ENCODE results near the gene ORC2. TPM values are rescaled to one million over a fixed set of nuclear protein-coding genes. Genes with fewer than 3 reads are reported as not detected.

The ORC2 gene
- total RNA-seq: 10.8 and 12.2 TPM in 2 replicates

GRCh38 chr2:200963124-200963917 is at the start of gene ORC2:
Gene ORC2, minus strand, starts transcription at chr2:200963660. Its CDS starts 5,537 bp downstream, at chr2:200958123.

GRCh38 chr2:200888704-200889625 is 74.5 kb downstream of the ORC2 start, which contains the start of the genes NIF3L1 and PPIL3:
Gene NIF3L1, plus strand, starts transcription at chr2:200889371. Its CDS starts 2,573 bp downstream, at chr2:200891944.
Gene PPIL3, minus strand, starts transcription at chr2:200889077. Its CDS starts 1,462 bp downstream, at chr2:200887615.

GRCh38 chr2:200864176-200865034 is 99.1 kb downstream of the ORC2 start, which contains the start of gene CLK1:
Gene CLK1, minus strand, starts transcription at chr2:200864658. Its CDS starts 2,796 bp downstream, at chr2:200861862.

Other genes starting within 250 kb of the ORC2 start
- 2,052 and 2,136 TPM in 2 replicates for gene BZW1, start 151.8 kb downstream of the ORC2 start, total RNA-seq
- gene CLK1, start 99.0 kb downstream of the ORC2 start, total RNA-seq: 75.2 and 93.4 TPM in 2 replicates
- 50.3 and 57.8 TPM in 2 replicates for gene PPIL3, start 74.6 kb downstream of the ORC2 start, total RNA-seq
- 23.9 and 32.9 TPM in 2 replicates for gene NIF3L1, start 74.3 kb downstream of the ORC2 start, total RNA-seq
- 9.1 and 9.5 TPM in 2 replicates for gene HYCC2, start 108.0 kb upstream of the ORC2 start, total RNA-seq
- 147 and 151 TPM in 2 replicates for gene NDUFB3, start 108.3 kb upstream of the ORC2 start, total RNA-seq
- gene CFLAR, start 152.5 kb upstream of the ORC2 start, total RNA-seq: 85.8 and 90.0 TPM in 2 replicates
- gene CASP10, start 219.5 kb upstream of the ORC2 start, total RNA-seq: 7.6 and 8.7 TPM in 2 replicates

Data from aortic smooth muscle cell (primary cell).